Stimulated activated CD4-positive, alpha-beta T cell treated with anti-CD3 and anti-CD28 coated beads, Interleukin-15, amount 100 ng/mL, for 1 hour (primary cell): ENCODE data around the gene LHFPL3.

Source experiments
- DNase-seq, 2 donors: peaks; one replicate each; pipeline ENCODE4 v3.0.0-alpha.2; 2020; ENCODE audit warnings: low read depth in 1 of 2, low spot score in 1 of 2

LHFPL3 gene

GRCh38 chr7:104795086-104795485, 466.7 kb downstream of the LHFPL3 start:
- DNase-seq, result no peak

- no peak for DNase-seq
Observed at GRCh38 chr7:104795616-104796398, 467.4 kb downstream of the LHFPL3 start.

- no peak for DNase-seq
Observed at GRCh38 chr7:104800307-104800706, 471.9 kb downstream of the LHFPL3 start.

- DNase-seq, result no peak
Observed at GRCh38 chr7:104801022-104801421, 472.6 kb downstream of the LHFPL3 start.

- no peak for DNase-seq
Observed at GRCh38 chr7:104803931-104804330, 475.5 kb downstream of the LHFPL3 start.

- DNase-seq, result no peak
Observed at GRCh38 chr7:104804696-104805095, 476.3 kb downstream of the LHFPL3 start.

- no peak for DNase-seq
Observed at GRCh38 chr7:104805449-104806317, 477.3 kb downstream of the LHFPL3 start.

- DNase-seq, result no peak
Observed at GRCh38 chr7:104807671-104808070, 479.3 kb downstream of the LHFPL3 start.

- no peak for DNase-seq
Observed at GRCh38 chr7:104809906-104810305, 481.5 kb downstream of the LHFPL3 start.

GRCh38 chr7:104814126-104814525, 485.7 kb downstream of the LHFPL3 start:
- no peak for DNase-seq

- no peak for DNase-seq
Observed at GRCh38 chr7:104814671-104815400, 486.4 kb downstream of the LHFPL3 start.

- no peak for DNase-seq
Observed at GRCh38 chr7:104816537-104816936, 488.1 kb downstream of the LHFPL3 start.

GRCh38 chr7:104818961-104819880, 490.8 kb downstream of the LHFPL3 start:
- DNase-seq, result no peak

- no peak for DNase-seq
Observed at GRCh38 chr7:104820836-104821535, 492.6 kb downstream of the LHFPL3 start.

- no peak for DNase-seq
Observed at GRCh38 chr7:104823177-104823576, 494.8 kb downstream of the LHFPL3 start.

- no peak for DNase-seq
Observed at GRCh38 chr7:104825099-104825498, 496.7 kb downstream of the LHFPL3 start.

GRCh38 chr7:104826135-104826534, 497.7 kb downstream of the LHFPL3 start:
- no peak for DNase-seq

GRCh38 chr7:104836976-104837375, 508.6 kb downstream of the LHFPL3 start:
- no peak for DNase-seq

- DNase-seq, result no peak
Observed at GRCh38 chr7:104838537-104839299, 510.3 kb downstream of the LHFPL3 start.
